T-helper 2 cell treated with Interferon-gamma antibody and Interleukin-4, amounts not matched to agents 5 μg/mL and 100 μg/mL, for 36 hours (primary cell): Measurements from ENCODE around the gene PIK3C2G.

ENCODE experiments used
- DNase-seq: peaks from one replicate; pipeline ENCODE4 v3.0.0; 2021; ENCODE audit warnings: low spot score
- H3K27ac Mint-ChIP-seq: one replicate; pipeline ENCODE4 v1.8.0; 2021; ENCODE audit warnings: mild to moderate bottlenecking, mixed read lengths
- H3K27me3 Mint-ChIP-seq: one replicate; pipeline ENCODE4 v1.8.0; 2021; ENCODE audit warnings: low read depth, mixed read lengths
- H3K36me3 Mint-ChIP-seq: one replicate; pipeline ENCODE4 v1.8.0; 2021; ENCODE audit warnings: low read depth, mixed read lengths
- H3K4me1 Mint-ChIP-seq: one replicate; pipeline ENCODE4 v1.8.0; 2021; ENCODE audit warnings: low read depth, mixed read lengths
- H3K4me3 Mint-ChIP-seq: one replicate; pipeline ENCODE4 v1.8.0; 2022; ENCODE audit warnings: mild to moderate bottlenecking, moderate library complexity, mixed read lengths
- H3K9me3 Mint-ChIP-seq: one replicate; pipeline ENCODE4 v1.8.0; 2021; ENCODE audit warnings: mixed read lengths

Gene PIK3C2G

GRCh38 chr12:18564306-18564705 is 303.0 kb downstream of the PIK3C2G start:
- Mint-ChIP-seq H3K27ac (no peak overlapping the region), H3K9me3 (peaks cover 7% of the 10 kb centered on the region)

GRCh38 chr12:18567787-18568186 is 306.5 kb downstream of the PIK3C2G start:
- no peaks in the 10 kb centered on the region for H3K4me1 Mint-ChIP-seq
- H3K36me3 Mint-ChIP-seq: no peaks in the 10 kb centered on the region
- no peak overlapping the region for H3K4me3 Mint-ChIP-seq
- no peaks in the 10 kb centered on the region for H3K27me3 Mint-ChIP-seq
- DNase-seq: no peak
- H3K9me3 Mint-ChIP-seq: no peaks in the 10 kb centered on the region
- H3K27ac Mint-ChIP-seq: no peak overlapping the region

More at GRCh38 chr12:18564306-18564705, 303.0 kb downstream of the PIK3C2G start:
- no peaks in the 10 kb centered on the region for H3K27me3 Mint-ChIP-seq
- H3K4me3 Mint-ChIP-seq: no peak overlapping the region
- H3K36me3 Mint-ChIP-seq: no peaks in the 10 kb centered on the region
- DNase-seq: no peak
- no peaks in the 10 kb centered on the region for H3K4me1 Mint-ChIP-seq

- no peaks in the 10 kb centered on the region for H3K4me1 Mint-ChIP-seq
- no peaks in the 10 kb centered on the region for H3K27me3 Mint-ChIP-seq
- no peak overlapping the region for H3K4me3 Mint-ChIP-seq
- H3K36me3 Mint-ChIP-seq: no peaks in the 10 kb centered on the region
- H3K9me3 Mint-ChIP-seq: peaks cover 9% of the 10 kb centered on the region
- no peak overlapping the region for H3K27ac Mint-ChIP-seq
- no peak for DNase-seq
These were observed 309.2 kb downstream of the PIK3C2G start for GRCh38 chr12:18570543-18570942.

GRCh38 chr12:18576104-18576626 is 314.8 kb downstream of the PIK3C2G start:
- H3K27ac Mint-ChIP-seq: no peak overlapping the region
- H3K36me3 Mint-ChIP-seq: no peaks in the 10 kb centered on the region

GRCh38 chr12:18576648-18577047 is 315.3 kb downstream of the PIK3C2G start:
- no peak for DNase-seq
- Mint-ChIP-seq H3K27me3 (no peaks in the 10 kb centered on the region), H3K36me3 (no peaks in the 10 kb centered on the region), H3K4me3 (no peak overlapping the region), H3K27ac (no peak overlapping the region), H3K4me1 (no peaks in the 10 kb centered on the region), H3K9me3 (peaks cover 14% of the 10 kb centered on the region)

More at GRCh38 chr12:18576104-18576626, 314.8 kb downstream of the PIK3C2G start:
- Mint-ChIP-seq H3K27me3 (no peaks in the 10 kb centered on the region), H3K4me1 (no peaks in the 10 kb centered on the region), H3K9me3 (peaks cover 10% of the 10 kb centered on the region), H3K4me3 (no peak overlapping the region)
- DNase-seq: no peak

GRCh38 chr12:18578191-18578590 is 316.9 kb downstream of the PIK3C2G start:
- Mint-ChIP-seq H3K36me3 (no peaks in the 10 kb centered on the region), H3K4me3 (no peak overlapping the region), H3K9me3 (peaks cover 18% of the 10 kb centered on the region), H3K27me3 (no peaks in the 10 kb centered on the region), H3K27ac (no peak overlapping the region), H3K4me1 (no peaks in the 10 kb centered on the region)
- DNase-seq: no peak

- Mint-ChIP-seq H3K27me3 (no peaks in the 10 kb centered on the region), H3K4me1 (no peaks in the 10 kb centered on the region), H3K36me3 (no peaks in the 10 kb centered on the region), H3K27ac (no peak overlapping the region), H3K9me3 (peaks cover 21% of the 10 kb centered on the region), H3K4me3 (no peak overlapping the region)
- no peak for DNase-seq
These were observed 319.0 kb downstream of the PIK3C2G start for GRCh38 chr12:18580291-18580690.

- peaks cover 22% of the 10 kb centered on the region for H3K9me3 Mint-ChIP-seq
- H3K4me3 Mint-ChIP-seq: no peak overlapping the region
- DNase-seq: no peak
- no peaks in the 10 kb centered on the region for H3K27me3 Mint-ChIP-seq
- no peaks in the 10 kb centered on the region for H3K36me3 Mint-ChIP-seq
- H3K27ac Mint-ChIP-seq: no peak overlapping the region
- no peaks in the 10 kb centered on the region for H3K4me1 Mint-ChIP-seq
These were observed 319.4 kb downstream of the PIK3C2G start for GRCh38 chr12:18580706-18581105.

- Mint-ChIP-seq H3K9me3 (peaks cover 29% of the 10 kb centered on the region), H3K27me3 (no peaks in the 10 kb centered on the region), H3K27ac (no peak overlapping the region), H3K36me3 (no peaks in the 10 kb centered on the region), H3K4me1 (no peaks in the 10 kb centered on the region), H3K4me3 (no peak overlapping the region)
- DNase-seq: no peak
These were observed 320.1 kb downstream of the PIK3C2G start for GRCh38 chr12:18581232-18581962.

- no peak for DNase-seq
- H3K4me1 Mint-ChIP-seq: no peaks in the 10 kb centered on the region
- no peaks in the 10 kb centered on the region for H3K27me3 Mint-ChIP-seq
- H3K4me3 Mint-ChIP-seq: no peak overlapping the region
- peaks cover 46% of the 10 kb centered on the region for H3K9me3 Mint-ChIP-seq
- no peaks in the 10 kb centered on the region for H3K36me3 Mint-ChIP-seq
- H3K27ac Mint-ChIP-seq: no peak overlapping the region
These were observed 322.3 kb downstream of the PIK3C2G start for GRCh38 chr12:18583655-18584054.

GRCh38 chr12:18586581-18586980 is 325.3 kb downstream of the PIK3C2G start:
- Mint-ChIP-seq H3K4me3 (no peak overlapping the region), H3K27me3 (no peaks in the 10 kb centered on the region), H3K9me3 (peaks cover 43% of the 10 kb centered on the region), H3K4me1 (no peaks in the 10 kb centered on the region), H3K27ac (no peak overlapping the region), H3K36me3 (no peaks in the 10 kb centered on the region)
- DNase-seq: no peak

- no peak overlapping the region for H3K27ac Mint-ChIP-seq
- no peaks in the 10 kb centered on the region for H3K4me1 Mint-ChIP-seq
- no peaks in the 10 kb centered on the region for H3K36me3 Mint-ChIP-seq
- no peaks in the 10 kb centered on the region for H3K27me3 Mint-ChIP-seq
- no peak for DNase-seq
- no peak overlapping the region for H3K4me3 Mint-ChIP-seq
- peaks cover 32% of the 10 kb centered on the region for H3K9me3 Mint-ChIP-seq
These were observed 328.0 kb downstream of the PIK3C2G start for GRCh38 chr12:18589316-18589715.

GRCh38 chr12:18591473-18591872 is 330.2 kb downstream of the PIK3C2G start:
- DNase-seq: no peak
- H3K36me3 Mint-ChIP-seq: no peaks in the 10 kb centered on the region
- no peaks in the 10 kb centered on the region for H3K27me3 Mint-ChIP-seq
- H3K4me1 Mint-ChIP-seq: no peaks in the 10 kb centered on the region
- no peak overlapping the region for H3K4me3 Mint-ChIP-seq
- H3K27ac Mint-ChIP-seq: no peak overlapping the region
- H3K9me3 Mint-ChIP-seq: peaks cover 19% of the 10 kb centered on the region

- Mint-ChIP-seq H3K4me1 (no peaks in the 10 kb centered on the region), H3K9me3 (peaks cover 9% of the 10 kb centered on the region), H3K27ac (no peak overlapping the region), H3K27me3 (no peaks in the 10 kb centered on the region), H3K4me3 (no peak overlapping the region), H3K36me3 (no peaks in the 10 kb centered on the region)
- no peak for DNase-seq
These were observed 334.1 kb downstream of the PIK3C2G start for GRCh38 chr12:18595412-18595811.

- Mint-ChIP-seq H3K9me3 (peaks cover 37% of the 10 kb centered on the region), H3K4me1 (no peaks in the 10 kb centered on the region), H3K27ac (no peak overlapping the region), H3K27me3 (no peaks in the 10 kb centered on the region), H3K36me3 (no peaks in the 10 kb centered on the region), H3K4me3 (no peak overlapping the region)
- DNase-seq: no peak
These were observed 340.6 kb downstream of the PIK3C2G start for GRCh38 chr12:18601962-18602361.
